Left ventricle myocardium inferior (tissue), 1 donor: ENCODE results near the gene DNLZ. TPM values are rescaled to one million over a fixed set of nuclear protein-coding genes. Genes with fewer than 3 reads are reported as not detected.

Experiments used
- DNase-seq: peaks from one replicate; pipeline ENCODE4 v3.0.0-alpha.2; 2020
- H3K27ac ChIP-seq: fragments of 200-600 bp; replicated peaks from 2 replicates; pipeline ENCODE4 v1.8.0; 2021
- H3K27me3 ChIP-seq: fragments of 200-600 bp; 2 replicates; pipeline ENCODE4 v1.8.0; 2021; ENCODE audit warnings: low read depth
- H3K36me3 ChIP-seq: fragments of 200-600 bp; 2 replicates; pipeline ENCODE4 v1.8.0; 2021
- H3K4me1 ChIP-seq: fragments of 200-600 bp; 2 replicates; pipeline ENCODE4 v1.8.0; 2021
- H3K4me3 ChIP-seq: fragments of 200-600 bp; 2 replicates; pipeline ENCODE4 v1.8.0; 2021; ENCODE audit warnings: mild to moderate bottlenecking, moderate library complexity
- H3K9me3 ChIP-seq: fragments of 200-600 bp; replicated peaks from 2 replicates; pipeline ENCODE4 v1.8.0; 2021
- intact Hi-C: fragments of 100-400 bp; cut with micrococcal nuclease; formaldehyde crosslinking; loops from one replicate; pipeline ENCODE4 v1.11.0; 2022
- total RNA-seq: library from RNA; stranded (reverse); fragmentation: NEBNext Ultra II Directional; extraction: Animal tissue kit (Norgen Biotek cat#: 25700); gene quantifications from one replicate; pipeline ENCODE4 v1.2.1, GENCODE V29; 2021
- TF ChIP-seq, protein P1 (sequence below): fragments of 200-600 bp; IDR thresholded peaks from 2 replicates; pipeline ENCODE4 v1.8.0; 2021; ENCODE audit warnings: antibody characterized with exemption, mild to moderate bottlenecking, borderline replicate concordance
- donor health status: DM: no; HTN: yes; CAD: no; lungs with severe emphysema.

The DNLZ gene
- total RNA-seq, 1 donor from 2014 or later = 37.6 TPM

DNA sequence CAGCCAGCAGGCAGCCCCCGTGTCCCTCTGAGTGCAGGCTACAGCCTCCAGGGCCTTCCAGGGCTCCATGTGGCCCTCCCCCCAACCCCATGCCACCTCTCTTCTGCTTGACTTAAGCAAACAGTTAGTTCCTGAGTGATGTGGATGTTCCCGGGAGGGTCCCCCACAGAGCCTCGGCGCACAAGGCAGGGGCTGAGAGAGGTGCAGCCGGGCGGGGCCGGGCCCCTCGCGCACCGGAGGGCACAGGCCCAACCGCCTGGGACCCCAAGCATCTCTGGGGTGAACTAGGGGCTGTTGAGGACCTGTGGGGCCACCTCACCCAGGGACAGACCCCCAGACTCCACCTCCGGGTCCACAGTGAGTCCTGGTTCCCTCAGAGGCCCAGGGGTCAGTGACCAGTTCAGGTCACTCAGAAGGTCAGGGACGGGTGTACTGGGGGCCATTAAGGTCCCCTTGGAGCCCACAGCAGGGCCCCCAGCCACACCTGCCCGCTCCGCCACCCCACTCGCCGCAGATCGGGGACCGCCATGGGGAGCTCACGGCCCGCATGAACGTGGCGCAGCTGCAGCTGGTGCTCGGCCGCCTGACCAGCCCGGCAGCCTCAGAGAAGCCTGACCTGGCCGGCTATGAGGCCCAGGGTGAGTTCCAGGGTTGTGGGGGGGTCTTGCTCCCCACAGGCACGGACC is 23.0 kb downstream of the DNLZ start:
- peaks cover 34% of the 10 kb centered on the region for H3K36me3 ChIP-seq
- no peak for DNase-seq
- TF ChIP-seq, protein P1, sequence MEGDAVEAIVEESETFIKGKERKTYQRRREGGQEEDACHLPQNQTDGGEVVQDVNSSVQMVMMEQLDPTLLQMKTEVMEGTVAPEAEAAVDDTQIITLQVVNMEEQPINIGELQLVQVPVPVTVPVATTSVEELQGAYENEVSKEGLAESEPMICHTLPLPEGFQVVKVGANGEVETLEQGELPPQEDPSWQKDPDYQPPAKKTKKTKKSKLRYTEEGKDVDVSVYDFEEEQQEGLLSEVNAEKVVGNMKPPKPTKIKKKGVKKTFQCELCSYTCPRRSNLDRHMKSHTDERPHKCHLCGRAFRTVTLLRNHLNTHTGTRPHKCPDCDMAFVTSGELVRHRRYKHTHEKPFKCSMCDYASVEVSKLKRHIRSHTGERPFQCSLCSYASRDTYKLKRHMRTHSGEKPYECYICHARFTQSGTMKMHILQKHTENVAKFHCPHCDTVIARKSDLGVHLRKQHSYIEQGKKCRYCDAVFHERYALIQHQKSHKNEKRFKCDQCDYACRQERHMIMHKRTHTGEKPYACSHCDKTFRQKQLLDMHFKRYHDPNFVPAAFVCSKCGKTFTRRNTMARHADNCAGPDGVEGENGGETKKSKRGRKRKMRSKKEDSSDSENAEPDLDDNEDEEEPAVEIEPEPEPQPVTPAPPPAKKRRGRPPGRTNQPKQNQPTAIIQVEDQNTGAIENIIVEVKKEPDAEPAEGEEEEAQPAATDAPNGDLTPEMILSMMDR = no peak
- peak overlapping the region; percentile 96 for H3K27ac ChIP-seq
- H3K4me1 ChIP-seq = peaks cover 61% of the 10 kb centered on the region
- no peaks in the 10 kb centered on the region for H3K9me3 ChIP-seq
- no peak overlapping the region for H3K4me3 ChIP-seq
- H3K27me3 ChIP-seq = no peaks in the 10 kb centered on the region
- intact Hi-C loops = no loop called here

DNA sequence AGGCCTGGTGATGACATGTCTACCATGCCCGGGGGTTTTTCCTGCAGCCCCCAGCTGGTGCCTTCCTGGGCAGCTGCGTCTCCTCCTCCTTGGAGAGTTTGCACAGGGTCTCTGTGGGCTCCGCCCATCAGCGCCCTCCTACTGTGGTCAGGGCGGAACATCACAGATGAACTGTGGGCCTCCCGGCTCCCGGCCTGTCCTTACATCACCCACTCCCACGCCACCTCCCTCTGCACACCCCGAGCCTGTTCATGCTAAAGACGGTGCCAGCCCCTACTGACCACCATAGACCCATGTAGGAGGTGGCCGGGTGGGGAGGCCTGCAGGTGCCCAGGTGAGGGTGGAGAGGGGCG is 23.6 kb downstream of the DNLZ start:
- H3K36me3 ChIP-seq = peaks cover 35% of the 10 kb centered on the region
- no peaks in the 10 kb centered on the region for H3K27me3 ChIP-seq
- H3K27ac ChIP-seq = peak overlapping the region; percentile 96
- intact Hi-C loops = no loop called here
- no peaks in the 10 kb centered on the region for H3K9me3 ChIP-seq
- H3K4me1 ChIP-seq = peaks cover 55% of the 10 kb centered on the region
- DNase-seq = no peak
- TF ChIP-seq, protein P1 = no peak
- H3K4me3 ChIP-seq = no peak overlapping the region

DNA sequence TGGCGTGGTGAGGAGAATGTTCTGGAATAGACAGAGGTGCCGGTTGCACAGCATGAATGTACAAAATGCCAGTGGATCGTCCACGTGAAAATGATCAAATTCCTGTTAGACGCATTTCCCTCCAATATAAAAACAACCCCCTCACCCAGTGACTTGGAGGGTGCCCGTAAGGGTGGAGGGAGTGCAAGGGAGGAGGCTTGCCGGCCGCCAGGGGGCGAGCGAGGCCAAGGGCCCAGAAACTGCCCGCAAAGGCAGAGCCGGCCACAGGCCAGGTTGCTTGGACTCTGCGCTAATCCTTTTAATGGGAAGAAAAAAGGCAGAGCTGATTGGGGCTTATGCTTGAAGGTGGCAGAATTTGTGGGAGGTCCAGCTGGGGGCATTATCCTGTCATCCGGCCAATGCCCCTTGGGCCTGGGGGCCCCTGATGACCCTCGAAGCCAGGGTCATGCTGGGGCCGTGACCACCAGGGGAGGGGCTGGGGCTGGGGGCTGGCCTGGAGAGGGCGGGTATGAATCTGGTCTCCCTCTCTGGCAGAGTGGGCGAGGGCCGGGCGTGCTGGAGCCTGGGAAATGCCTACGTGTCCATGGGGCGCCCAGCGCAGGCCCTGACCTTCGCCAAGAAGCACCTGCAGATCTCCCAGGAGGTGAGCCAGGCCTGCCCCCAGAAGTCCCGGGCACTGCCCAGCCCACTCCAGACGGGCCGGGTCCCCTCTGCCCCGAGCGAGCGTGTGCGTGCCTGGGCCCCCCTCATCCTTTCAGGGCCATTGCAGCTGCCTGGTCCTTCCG is 24.2 kb downstream of the DNLZ start:
- no peaks in the 10 kb centered on the region for H3K27me3 ChIP-seq
- H3K4me1 ChIP-seq = peaks cover 49% of the 10 kb centered on the region
- no peaks in the 10 kb centered on the region for H3K9me3 ChIP-seq
- peak overlapping the region; percentile 96 for H3K27ac ChIP-seq
- no peak overlapping the region for H3K4me3 ChIP-seq
- intact Hi-C loops = no loop called here
- TF ChIP-seq, protein P1 = peak; percentile 86
- DNase-seq = peak; percentile 72
- H3K36me3 ChIP-seq = peaks cover 37% of the 10 kb centered on the region

DNA sequence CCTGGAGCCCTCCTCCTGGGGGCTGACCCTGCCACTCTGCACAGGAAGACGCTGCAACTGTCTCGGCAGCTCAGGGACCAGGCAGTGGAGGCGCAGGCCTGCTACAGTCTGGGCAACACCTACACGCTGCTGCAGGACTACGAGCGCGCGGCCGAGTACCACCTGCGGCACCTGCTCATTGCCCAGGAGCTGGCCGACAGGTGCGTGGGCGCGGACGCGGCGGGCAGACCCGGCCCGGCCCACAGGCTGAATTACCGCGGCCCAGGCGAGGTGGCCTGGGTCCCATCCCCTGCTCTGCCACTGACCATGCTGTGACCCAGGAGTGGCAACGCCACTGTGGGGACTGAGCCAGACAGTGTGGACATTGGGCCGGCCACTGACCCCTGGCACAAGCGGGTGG is 25.0 kb downstream of the DNLZ start:
- intact Hi-C loops = no loop called here
- Histone ChIP-seq H3K27me3 (no peaks in the 10 kb centered on the region), H3K27ac (no peak overlapping the region), H3K9me3 (no peaks in the 10 kb centered on the region), H3K36me3 (peaks cover 39% of the 10 kb centered on the region), H3K4me1 (peaks cover 43% of the 10 kb centered on the region), H3K4me3 (no peak overlapping the region)
- DNase-seq = no peak
- TF ChIP-seq, protein P1 = no peak

DNA sequence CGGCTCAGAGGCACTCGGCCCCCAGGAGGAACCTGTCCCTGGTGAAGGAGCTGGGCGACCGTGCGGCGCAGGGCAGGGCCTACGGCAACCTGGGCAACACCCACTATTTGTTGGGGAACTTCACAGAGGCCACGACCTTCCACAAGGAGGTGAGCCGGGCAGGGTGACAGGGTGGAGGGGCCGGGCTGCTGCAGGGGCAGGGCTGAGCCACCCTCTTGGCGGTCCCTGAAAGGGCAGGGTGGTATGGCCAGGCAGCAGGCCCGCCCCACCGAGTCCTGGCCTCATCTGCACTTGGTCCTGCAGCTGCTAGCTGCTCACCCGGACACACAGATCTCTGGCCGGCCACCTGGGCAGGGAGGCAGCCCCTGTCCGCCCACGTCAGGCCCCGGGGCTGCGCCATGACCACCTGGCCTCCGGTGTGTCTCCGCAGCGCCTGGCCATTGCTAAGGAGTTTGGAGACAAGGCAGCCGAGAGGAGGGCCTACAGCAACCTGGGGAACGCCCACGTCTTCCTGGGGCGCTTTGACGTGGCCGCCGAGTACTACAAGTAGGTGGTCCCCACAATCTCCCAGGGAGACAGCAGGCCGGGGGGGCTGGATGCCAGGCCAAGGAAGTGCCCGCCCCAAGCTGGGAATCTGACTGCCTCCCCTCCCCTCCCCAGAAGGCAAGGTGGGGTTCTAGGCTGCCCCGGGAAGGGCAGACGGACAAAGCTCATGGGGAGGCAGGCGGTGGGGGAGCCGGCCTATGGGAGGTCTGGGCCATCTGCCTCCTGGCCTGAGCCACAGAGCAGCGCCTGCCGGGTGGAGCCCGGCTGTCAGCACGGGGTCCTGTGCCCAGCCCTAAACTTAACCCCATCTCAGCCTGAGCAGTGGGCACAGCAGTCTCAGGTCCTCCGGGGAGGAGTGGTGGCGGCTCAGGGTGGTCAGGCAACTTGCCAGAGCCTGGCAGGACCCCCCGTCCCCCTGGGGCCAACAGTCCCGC is 25.8 kb downstream of the DNLZ start:
- DNase-seq = no peak
- Histone ChIP-seq H3K4me3 (no peak overlapping the region), H3K27me3 (no peaks in the 10 kb centered on the region), H3K9me3 (no peaks in the 10 kb centered on the region), H3K4me1 (peaks cover 35% of the 10 kb centered on the region), H3K36me3 (peaks cover 39% of the 10 kb centered on the region), H3K27ac (no peak overlapping the region)
- TF ChIP-seq, protein P1 = no peak
- intact Hi-C loops = no loop called here
